AG04449 (cell line): ENCODE data around the gene YWHAB.
"Not testable (repeated sequence)": the region's sequence is repeated elsewhere in the genome, so short reads cannot be mapped to it uniquely, and the experiment has no call there.

Experiments
- CTCF ChIA-PET: fragments of 350-600 bp; formaldehyde crosslinking; extraction: SDS; loops from one replicate; lab custom pipeline; 2021; ENCODE audit warnings: antibody characterized with exemption; lab: Yijun Ruan, JAX
- POLR2A ChIA-PET: fragments of 400-600, 350-600 bp; formaldehyde crosslinking; extraction: SDS; loops from one replicate; lab custom pipeline; 2020; ENCODE audit warnings: antibody characterized with exemption, inconsistent platforms; lab: Yijun Ruan, JAX
- DNase-seq: peaks from one replicate; pipeline ENCODE4 v3.0.0-alpha.2; 2010; ENCODE audit warnings: low read depth, low spot score
- H3K4me3 ChIP-seq: 2 replicates; pipeline ENCODE4 v1.5.1; 2011; ENCODE audit warnings: low read depth, mild to moderate bottlenecking, control low read depth, low read length
- TF ChIP-seq, protein P1 (sequence below): IDR thresholded peaks from one replicate; pipeline ENCODE4 v1.5.1; 2011; ENCODE audit warnings: mild to moderate bottlenecking, moderate library complexity, low read length, control low read depth, inconsistent platforms; ENCODE audit not compliant: insufficient read depth; ENCODE audit errors: missing control alignments

YWHAB gene

DNA sequence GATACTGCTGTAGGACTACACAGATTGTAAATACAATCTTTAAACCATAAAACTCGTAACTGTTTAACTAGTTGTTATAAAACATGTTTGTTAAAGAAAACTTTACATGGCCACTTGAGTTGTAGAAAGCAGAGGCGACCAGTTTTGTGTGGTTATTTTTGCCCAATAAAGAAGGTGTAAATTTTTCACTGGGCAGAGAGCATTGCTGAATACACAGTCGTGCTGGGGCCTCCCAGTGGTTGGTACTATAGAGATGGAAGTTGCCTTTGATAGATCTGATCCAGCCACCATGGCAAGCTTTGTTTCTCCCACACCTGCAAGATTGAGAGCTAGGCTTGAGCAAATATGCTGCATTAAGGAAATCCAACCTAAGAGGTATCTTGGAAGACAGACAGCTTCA lies 34.0 kb upstream of the YWHAB start:
- CTCF ChIA-PET: no interaction called here

DNA sequence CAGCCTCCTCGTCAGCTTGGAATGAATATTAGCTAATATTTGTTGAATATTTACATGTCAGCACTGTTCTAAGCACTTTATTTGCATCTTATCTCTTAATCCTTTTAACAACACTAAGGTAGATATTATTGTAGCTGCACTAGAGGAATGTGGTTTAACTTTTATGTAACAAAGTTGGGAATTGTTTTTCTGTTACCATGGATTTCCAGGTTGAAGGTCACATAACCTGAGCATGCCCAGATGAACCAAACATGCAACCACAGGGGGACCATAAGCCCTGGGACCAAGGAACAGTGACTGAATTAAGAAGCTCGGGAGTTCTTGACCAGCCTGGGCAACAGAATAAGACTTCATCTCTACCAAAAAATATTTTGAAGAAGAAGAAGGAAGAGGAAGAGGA lies 29.1 kb upstream of the YWHAB start:
- CTCF ChIA-PET: interaction anchor here (1.8 kb wide), 1 partner anchor 108 kb away, joined by 10 read pairs; no protein-coding TSS in a partner anchor
- POLR2A ChIA-PET: no interaction called here

More for the DNA sequence above, 34.0 kb upstream of the YWHAB start:
- TF ChIP-seq, protein P1, sequence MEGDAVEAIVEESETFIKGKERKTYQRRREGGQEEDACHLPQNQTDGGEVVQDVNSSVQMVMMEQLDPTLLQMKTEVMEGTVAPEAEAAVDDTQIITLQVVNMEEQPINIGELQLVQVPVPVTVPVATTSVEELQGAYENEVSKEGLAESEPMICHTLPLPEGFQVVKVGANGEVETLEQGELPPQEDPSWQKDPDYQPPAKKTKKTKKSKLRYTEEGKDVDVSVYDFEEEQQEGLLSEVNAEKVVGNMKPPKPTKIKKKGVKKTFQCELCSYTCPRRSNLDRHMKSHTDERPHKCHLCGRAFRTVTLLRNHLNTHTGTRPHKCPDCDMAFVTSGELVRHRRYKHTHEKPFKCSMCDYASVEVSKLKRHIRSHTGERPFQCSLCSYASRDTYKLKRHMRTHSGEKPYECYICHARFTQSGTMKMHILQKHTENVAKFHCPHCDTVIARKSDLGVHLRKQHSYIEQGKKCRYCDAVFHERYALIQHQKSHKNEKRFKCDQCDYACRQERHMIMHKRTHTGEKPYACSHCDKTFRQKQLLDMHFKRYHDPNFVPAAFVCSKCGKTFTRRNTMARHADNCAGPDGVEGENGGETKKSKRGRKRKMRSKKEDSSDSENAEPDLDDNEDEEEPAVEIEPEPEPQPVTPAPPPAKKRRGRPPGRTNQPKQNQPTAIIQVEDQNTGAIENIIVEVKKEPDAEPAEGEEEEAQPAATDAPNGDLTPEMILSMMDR: no peak
- H3K4me3 ChIP-seq: no peak overlapping the region
- POLR2A ChIA-PET: no interaction called here
- DNase-seq: no peak

DNA sequence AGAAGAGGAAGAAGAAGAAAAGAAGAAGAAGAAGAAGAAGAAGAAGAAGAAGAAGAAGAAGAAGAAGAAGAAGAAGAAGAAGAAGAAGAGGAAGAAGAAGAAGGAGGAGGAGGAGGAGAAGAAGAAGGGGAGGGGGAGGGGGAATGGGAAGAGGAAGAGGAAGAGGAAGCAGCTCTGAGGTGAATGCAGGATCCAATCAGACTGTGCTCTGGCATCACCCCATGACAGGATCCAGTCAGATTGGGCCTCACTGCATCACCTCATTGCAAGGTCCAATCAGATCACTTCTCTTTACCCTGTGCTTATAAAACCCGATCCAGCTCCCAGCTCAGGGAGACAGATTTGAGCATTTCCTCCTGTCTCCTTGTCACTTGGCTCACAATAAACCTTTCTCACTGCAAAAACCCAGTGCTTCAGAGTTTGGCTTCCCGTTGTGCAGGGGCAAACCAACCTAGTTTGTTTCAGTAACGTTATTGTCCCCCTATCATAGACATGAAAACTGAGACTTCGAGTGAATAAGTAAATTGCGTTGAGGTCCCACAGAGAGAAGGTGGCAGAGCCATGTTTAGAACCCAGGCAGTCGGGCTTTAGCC lies 28.6 kb upstream of the YWHAB start:
- CTCF ChIA-PET: interaction anchor here (1.8 kb wide), 1 partner anchor 109 kb away, joined by 10 read pairs; no protein-coding TSS in a partner anchor
- H3K4me3 ChIP-seq: no peak overlapping the region
- no peak for DNase-seq
- POLR2A ChIA-PET: no interaction called here
- TF ChIP-seq, protein P1: no peak

More for the DNA sequence above, 29.1 kb upstream of the YWHAB start:
- DNase-seq: no peak
- TF ChIP-seq, protein P1: no peak
- no peak overlapping the region for H3K4me3 ChIP-seq

DNA sequence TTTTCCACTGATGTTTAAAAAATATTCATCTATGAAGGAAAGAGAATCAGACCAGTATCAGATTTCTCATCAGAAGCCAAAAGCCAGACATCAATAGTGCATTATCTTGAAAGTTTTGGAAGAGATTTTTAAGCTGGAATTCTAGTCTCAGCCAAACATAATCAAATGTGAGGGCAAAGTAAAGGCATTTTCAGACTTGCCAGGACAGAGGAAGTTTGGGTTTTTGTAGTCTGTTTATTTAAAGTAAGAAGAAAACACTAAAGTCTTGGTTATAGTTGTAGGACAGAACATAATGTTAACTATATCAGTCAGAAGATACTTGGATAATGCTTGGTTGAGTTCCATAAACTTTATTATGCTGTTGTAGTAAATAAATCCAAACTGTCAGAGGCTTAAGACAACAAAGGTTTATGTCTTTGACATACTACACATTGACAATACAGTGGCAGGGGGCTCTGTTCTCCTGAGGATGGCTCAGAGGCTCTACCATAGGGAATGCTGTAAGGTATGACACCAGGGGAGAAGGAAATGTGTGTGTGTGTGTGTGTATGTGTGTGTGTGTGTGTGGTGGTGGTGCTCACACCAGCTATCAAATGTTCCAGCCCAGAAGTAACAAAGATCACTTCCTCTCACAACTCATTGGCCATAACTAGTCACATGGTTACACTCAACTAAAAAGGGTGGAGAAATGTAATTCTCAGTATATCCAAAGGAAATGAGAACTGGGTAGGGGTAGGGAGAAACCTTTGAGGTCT lies 26.7 kb upstream of the YWHAB start:
- ChIA-PET CTCF (interaction anchor here (1.6 kb wide), 1 partner anchor 112 kb away, joined by 5 read pairs; no protein-coding TSS in a partner anchor), POLR2A (no interaction called here)
- no peak overlapping the region for H3K4me3 ChIP-seq
- TF ChIP-seq, protein P1: no peak
- DNase-seq: no peak

DNA sequence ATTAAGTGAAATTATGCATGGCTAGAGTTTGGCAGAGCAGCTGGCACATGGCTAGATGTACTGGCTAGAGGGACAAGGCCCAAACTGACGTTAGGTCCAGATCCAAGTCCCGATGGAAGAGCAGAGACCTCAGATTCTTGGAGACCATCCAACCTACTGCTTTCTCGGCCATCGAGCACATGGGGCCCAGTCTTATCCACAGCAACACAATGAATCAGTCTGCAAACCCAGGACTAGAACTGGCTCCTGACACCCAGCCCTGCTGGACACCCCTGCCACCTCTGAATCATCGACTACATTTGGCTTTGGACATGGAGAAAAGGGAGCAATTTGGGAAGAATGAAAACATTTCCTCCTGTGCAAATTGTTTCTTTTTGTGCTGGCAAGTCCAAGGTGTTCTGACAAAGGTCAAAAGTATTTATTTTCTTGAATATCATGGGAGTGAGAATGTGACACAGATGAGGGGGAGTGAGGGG lies 23.9 kb upstream of the YWHAB start:
- ChIA-PET CTCF (interaction anchor here (0.9 to 4.6 kb wide), 5 partner anchors 11 to 177 kb away, joined by 3 to 44 read pairs (median 3); partner anchors contain the start of gene KCNK15), POLR2A (no interaction called here)
- H3K4me3 ChIP-seq: no peak overlapping the region
- peak; percentile 10 for DNase-seq
- TF ChIP-seq, protein P1: no peak

DNA sequence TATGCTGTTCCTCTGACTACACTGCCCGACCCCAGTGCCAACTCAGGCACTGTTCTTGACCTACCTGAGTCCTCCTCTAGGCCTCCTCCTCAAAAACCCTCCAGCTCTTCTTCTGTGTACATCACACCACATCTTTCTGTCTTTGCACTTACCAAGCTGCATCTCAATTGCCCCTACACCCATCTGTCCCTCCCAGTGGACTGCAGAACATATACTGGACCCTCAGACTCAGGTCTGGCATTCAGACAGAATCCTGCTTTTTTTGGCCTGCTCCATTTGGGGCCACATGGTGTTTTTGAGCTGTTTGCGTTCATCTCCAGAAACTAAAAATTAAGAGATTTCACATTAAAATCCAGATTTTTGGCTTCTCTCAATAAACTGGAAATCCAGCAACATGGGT lies 23.2 kb upstream of the YWHAB start:
- DNase-seq: no peak
- TF ChIP-seq, protein P1: no peak
- CTCF ChIA-PET: interaction anchor here (0.9 to 4.6 kb wide), 4 partner anchors 115 to 178 kb away, joined by 3 to 44 read pairs (median 4); partner anchors contain the start of gene KCNK15
- no peak overlapping the region for H3K4me3 ChIP-seq
- POLR2A ChIA-PET: no interaction called here

DNA sequence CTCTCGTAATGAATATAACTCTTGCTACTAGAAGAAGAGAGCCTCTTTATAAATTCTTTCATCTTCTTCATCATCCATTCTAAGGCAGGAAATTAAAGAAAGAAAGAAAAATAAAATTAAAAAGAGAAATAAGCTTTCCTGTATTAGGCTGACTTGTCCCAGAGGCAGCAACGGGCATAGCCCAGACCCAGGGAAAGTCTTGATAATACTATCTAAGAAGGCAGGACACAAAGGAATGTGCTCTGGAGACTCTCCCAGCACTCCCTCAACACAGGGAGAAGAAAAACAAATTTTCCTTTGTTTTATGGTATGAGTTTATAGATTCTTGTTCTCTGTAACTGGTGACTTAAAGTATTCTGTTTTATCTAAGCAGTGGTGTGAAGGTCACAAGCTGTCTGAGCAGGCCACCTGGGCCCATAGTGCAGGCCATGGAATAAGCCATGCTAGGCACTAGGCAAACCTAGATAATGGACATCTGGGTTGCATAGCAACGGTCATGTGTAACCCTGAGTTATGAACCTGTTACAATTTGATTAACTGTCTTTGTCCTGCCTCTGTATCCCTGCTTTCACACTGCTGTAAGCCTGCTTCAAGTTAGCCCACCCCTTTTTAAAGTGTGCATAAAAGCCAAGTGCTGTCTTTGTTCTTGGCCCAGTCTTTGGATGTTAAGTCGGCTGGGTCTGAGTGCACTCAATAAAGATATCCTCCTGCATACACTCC lies 22.0 kb upstream of the YWHAB start:
- CTCF ChIA-PET: interaction anchor here (0.6 to 4.6 kb wide), 4 partner anchors 9 to 131 kb away, joined by 3 to 44 read pairs (median 3); partner anchors contain the start of gene KCNK15
- DNase-seq, H3K4me3 ChIP-seq, POLR2A ChIA-PET: not testable (repeated sequence)

DNA sequence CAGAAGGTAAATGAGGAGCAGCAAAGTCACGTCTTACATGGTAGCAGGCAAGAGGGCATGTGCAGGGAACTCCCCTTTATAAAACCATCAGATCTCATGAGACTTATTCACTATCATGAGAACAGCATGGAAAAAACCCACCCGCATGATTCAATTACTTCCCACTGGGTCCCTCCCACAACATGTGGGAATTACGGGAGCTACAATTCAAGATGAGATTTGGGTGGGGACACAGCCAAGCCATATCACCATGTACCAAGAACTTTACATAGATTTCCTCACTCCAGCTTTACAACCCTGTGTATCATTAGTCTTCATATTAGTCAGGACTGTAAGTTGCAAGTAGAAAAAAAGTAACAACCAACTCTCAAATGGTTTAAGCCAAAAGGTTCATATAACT lies 21.0 kb upstream of the YWHAB start:
- H3K4me3 ChIP-seq, POLR2A ChIA-PET, DNase-seq: not testable (repeated sequence)
- CTCF ChIA-PET: interaction anchor here (4.6 kb wide), 1 partner anchor 117 kb away, joined by 44 read pairs; the partner anchor contains the start of gene KCNK15
